BJ (cell line): ENCODE results near the gene C6orf15. TPM values are rescaled to one million over a fixed set of nuclear protein-coding genes. Genes with fewer than 3 reads are reported as not detected.
A peak's percentile ranks its signal among the peaks of the same experiment; 100 is the strongest.

Experiments used
- CTCF ChIA-PET: fragments of 350-600 bp; formaldehyde crosslinking; extraction: SDS; loops from one replicate; lab custom pipeline; 2021; ENCODE audit warnings: antibody characterized with exemption, inconsistent platforms; lab: Yijun Ruan, JAX
- POLR2A ChIA-PET: fragments of 300-600 bp; sonication (Branson Sonifier 250); formaldehyde crosslinking; extraction: SDS; loops from one replicate; lab custom pipeline; 2021; ENCODE audit warnings: antibody characterized with exemption; lab: Charles Lee
- DNase-seq: peaks from one replicate; pipeline ENCODE4 v3.0.0-alpha.2; 2011; ENCODE audit warnings: low read depth
- H3K27me3 ChIP-seq: 2 replicates; pipeline ENCODE4 v1.6.0; 2011; ENCODE audit warnings: low read length; ENCODE audit not compliant: control insufficient read depth, insufficient read depth
- H3K36me3 ChIP-seq: 2 replicates; pipeline ENCODE4 v1.5.1; 2011; ENCODE audit warnings: low read length; ENCODE audit not compliant: control insufficient read depth, insufficient read depth
- H3K4me3 ChIP-seq: 2 replicates; pipeline ENCODE4 v1.5.1; 2011; ENCODE audit warnings: low read depth, mild to moderate bottlenecking, control low read depth, low read length
- CTCF ChIP-seq: IDR thresholded peaks from 2 replicates; pipeline ENCODE4 v1.5.1; 2011; ENCODE audit warnings: low read depth, mild to moderate bottlenecking, control low read depth, inconsistent platforms, low read length, moderate library complexity; ENCODE audit not compliant: insufficient read depth
- polyA plus RNA-seq: library from polyadenylated mRNA; depleted of rRNA; stranded (reverse); fragments of >200 nt; gene quantifications from 2 replicates; pipeline ENCODE4 v1.2.3, GENCODE V29; 2011

C6orf15 gene
- polyA plus RNA-seq, 1 experiment = not detected

- TF ChIP-seq CTCF = peak; percentile 51
- Histone ChIP-seq H3K27me3 (no peaks in the 10 kb centered on the region), H3K36me3 (no peaks in the 10 kb centered on the region), H3K4me3 (no peak overlapping the region)
- CTCF ChIA-PET = interaction anchor here (0.6 to 5.6 kb wide), 7 partner anchors 11 to 486 kb away, joined by 3 to 78 read pairs (median 5); partner anchors contain the start of gene VARS2
- DNase-seq = no peak
- POLR2A ChIA-PET = no interaction called here
Measured at GRCh38 chr6:31083742-31084354, 28.5 kb downstream of the C6orf15 start.

GRCh38 chr6:31081872-31082271, 30.5 kb downstream of the C6orf15 start:
- H3K27me3 ChIP-seq = no peaks in the 10 kb centered on the region
- no peaks in the 10 kb centered on the region for H3K36me3 ChIP-seq
- DNase-seq = no peak
- no peak for TF ChIP-seq CTCF
- POLR2A ChIA-PET = no interaction called here
- CTCF ChIA-PET = interaction anchor here (0.7 to 10.4 kb wide), 7 partner anchors 9 to 358 kb away, joined by 3 to 194 read pairs (median 6); partner anchors contain the start of gene VARS2
- H3K4me3 ChIP-seq = no peak overlapping the region

- Histone ChIP-seq H3K27me3 (no peaks in the 10 kb centered on the region), H3K36me3 (no peaks in the 10 kb centered on the region), H3K4me3 (no peak overlapping the region)
- no peak for DNase-seq
- peak; percentile 87 for TF ChIP-seq CTCF
- POLR2A ChIA-PET = interaction anchor here (0.5 to 0.6 kb wide), 2 partner anchors 16 to 644 kb away, joined by 4 to 11 read pairs; no protein-coding TSS in a partner anchor
- CTCF ChIA-PET = interaction anchor here (0.6 to 10.4 kb wide), 41 partner anchors 7 to 598 kb away, joined by 3 to 194 read pairs (median 5); partner anchors contain the start of genes DDR1, GTF2H4, MUCL3 and PSORS1C1
Measured at GRCh38 chr6:31079656-31080261, 32.6 kb downstream of the C6orf15 start.

- no peak overlapping the region for H3K4me3 ChIP-seq
- CTCF ChIA-PET = interaction anchor here (0.6 to 10.4 kb wide), 5 partner anchors 9 to 248 kb away, joined by 6 to 194 read pairs (median 7); partner anchors contain the start of gene VARS2
- DNase-seq = no peak
- no peaks in the 10 kb centered on the region for H3K27me3 ChIP-seq
- POLR2A ChIA-PET = no interaction called here
- TF ChIP-seq CTCF = no peak
- H3K36me3 ChIP-seq = no peaks in the 10 kb centered on the region
Measured at GRCh38 chr6:31076611-31077010, 35.8 kb downstream of the C6orf15 start.

- ChIA-PET POLR2A (no interaction called here), CTCF (interaction anchor here (0.7 to 10.4 kb wide), 6 partner anchors 10 to 605 kb away, joined by 3 to 194 read pairs (median 5); partner anchors contain the start of gene VARS2)
- H3K27me3 ChIP-seq = no peaks in the 10 kb centered on the region
- DNase-seq = no peak
- no peaks in the 10 kb centered on the region for H3K36me3 ChIP-seq
- no peak for TF ChIP-seq CTCF
- H3K4me3 ChIP-seq = no peak overlapping the region
Measured at GRCh38 chr6:31075528-31075927, 36.8 kb downstream of the C6orf15 start.
